Kidney (tissue), 14 donors: ENCODE results near the gene SRRM4. TPM values are rescaled to one million over a fixed set of nuclear protein-coding genes. Genes with fewer than 3 reads are reported as not detected.
"Not testable (repeated sequence)": the region's sequence is repeated elsewhere in the genome, so short reads cannot be mapped to it uniquely, and the experiment has no call there.

ENCODE experiments used
- DNase-seq, 5 donors: peaks; one replicate each; pipeline ENCODE4 v3.0.0-alpha.2; 2013 to 2020
- FAIRE-seq: peaks from 2 replicates; lab custom pipeline; 2012; peaks lifted over from hg19 to GRCh38; lab: Jason Lieb, UNC
- H3K27ac ChIP-seq, 2 donors: one replicate each; pipeline ENCODE4 v1.7.0; 2013; ENCODE audit warnings: low read depth in 2 of 2, low read length in 2 of 2, inconsistent platforms in 1 of 2
- H3K27me3 ChIP-seq: one replicate; pipeline ENCODE4 v1.7.1; 2013; ENCODE audit warnings: low read length, inconsistent platforms; ENCODE audit not compliant: control insufficient read depth, insufficient read depth
- H3K36me3 ChIP-seq, 3 donors: one replicate each; pipeline versions ENCODE4 v1.7.0 to v1.7.1; 2013; ENCODE audit warnings: low read length in 3 of 3, control low read depth in 1 of 3, inconsistent platforms in 1 of 3; ENCODE audit not compliant: insufficient read depth in 3 of 3, control insufficient read depth in 2 of 3
- H3K4me1 ChIP-seq, 3 donors: one replicate each; pipeline versions ENCODE4 v1.7.0 to v1.7.1; 2013; ENCODE audit warnings: low read length in 3 of 3, inconsistent platforms in 1 of 3, low read depth in 1 of 3; ENCODE audit not compliant: control insufficient read depth in 2 of 3, insufficient read depth in 2 of 3
- H3K4me3 ChIP-seq, 3 donors: one replicate each; pipeline versions ENCODE4 v1.7.0 to v1.8.1; 2013; ENCODE audit warnings: low read length in 3 of 3, control low read depth in 1 of 3, inconsistent platforms in 1 of 3
- H3K9ac ChIP-seq, 3 donors: one replicate each; pipeline versions ENCODE4 v1.7.0 to v1.7.1; 2013; ENCODE audit warnings: low read length in 3 of 3, control low read depth in 1 of 3, inconsistent platforms in 1 of 3
- H3K9me3 ChIP-seq, 3 donors: one replicate each; pipeline versions ENCODE4 v1.7.0 to v1.7.1; 2013; ENCODE audit warnings: low read length in 3 of 3, control low read depth in 1 of 3, inconsistent platforms in 1 of 3; ENCODE audit not compliant: control insufficient read depth in 2 of 3, insufficient read depth in 1 of 3
- intact Hi-C: fragments of 100-400 bp; cut with DNase I; formaldehyde crosslinking; loops from one replicate; pipeline ENCODE4 v1.11.1; 2022
- polyA plus RNA-seq: library from polyadenylated mRNA; stranded (reverse); fragments of 350-450 nt; fragmentation: Illumina TruSeq; extraction: RNeasy Lipid Tissue Mini Kit (QIAGEN cat#74804); gene quantifications from one replicate; pipeline ENCODE4 v1.2.3, GENCODE V29; 2014; ENCODE audit warnings: low read depth, low replicate concordance; ENCODE audit not compliant: insufficient read depth
- total RNA-seq: library from RNA; stranded (reverse); fragmentation: NEBNext Ultra II Directional; extraction: Animal tissue kit (Norgen Biotek cat#: 25700); gene quantifications from one replicate; pipeline ENCODE4 v1.2.1, GENCODE V29; 2021
- TF ChIP-seq, protein P1 (sequence below): IDR thresholded peaks from 3 replicates; pipeline ENCODE4 v1.5.1; 2012; ENCODE audit warnings: mild to moderate bottlenecking, moderate library complexity, borderline replicate concordance; ENCODE audit not compliant: insufficient read depth; ENCODE audit errors: extremely low read depth
- donor health status: control.
- donor health status: control.
- donor health status: control.
- donor health status: control.
- donor health status: control.
- donor health status: DM: yes; HTN: yes; CAD: no.
- donor health status: Normal renal cell carcinoma (clear cell type).

SRRM4 gene
- total and polyA plus RNA-seq, 2 donors from 2014 or later = 0.06 to 0.17 TPM

DNA sequence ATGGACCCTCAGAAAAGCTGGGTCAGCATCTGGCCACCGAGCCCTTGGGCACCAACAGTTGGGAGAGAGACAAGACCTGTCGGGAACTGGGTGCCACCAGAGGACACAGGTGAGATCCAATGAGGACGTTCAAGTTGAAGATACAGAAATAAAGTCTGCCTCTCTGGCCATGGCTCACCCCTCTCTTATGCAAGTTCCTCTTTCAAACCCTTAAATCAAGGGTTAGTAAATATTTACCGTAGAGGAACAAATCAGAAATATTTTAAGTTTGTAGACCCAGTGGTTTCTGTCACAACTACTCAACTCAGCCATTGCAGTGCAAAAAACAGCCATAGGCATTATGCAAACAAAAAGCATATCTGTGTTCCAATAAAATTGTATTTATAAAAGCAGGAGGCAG lies 120.9 kb downstream of the SRRM4 start:
- Histone ChIP-seq H3K36me3 (no peaks in the 10 kb centered on the region), H3K27ac (no peak overlapping the region), H3K4me1 (no peaks in the 10 kb centered on the region), H3K4me3 (no peak overlapping the region), H3K27me3 (no peaks in the 10 kb centered on the region), H3K9me3 (peaks cover 0 to 5% (median 2%) of the 10 kb centered on the region in 3 donors), H3K9ac (no peak overlapping the region)
- FAIRE-seq = no peak
- TF ChIP-seq, protein P1, sequence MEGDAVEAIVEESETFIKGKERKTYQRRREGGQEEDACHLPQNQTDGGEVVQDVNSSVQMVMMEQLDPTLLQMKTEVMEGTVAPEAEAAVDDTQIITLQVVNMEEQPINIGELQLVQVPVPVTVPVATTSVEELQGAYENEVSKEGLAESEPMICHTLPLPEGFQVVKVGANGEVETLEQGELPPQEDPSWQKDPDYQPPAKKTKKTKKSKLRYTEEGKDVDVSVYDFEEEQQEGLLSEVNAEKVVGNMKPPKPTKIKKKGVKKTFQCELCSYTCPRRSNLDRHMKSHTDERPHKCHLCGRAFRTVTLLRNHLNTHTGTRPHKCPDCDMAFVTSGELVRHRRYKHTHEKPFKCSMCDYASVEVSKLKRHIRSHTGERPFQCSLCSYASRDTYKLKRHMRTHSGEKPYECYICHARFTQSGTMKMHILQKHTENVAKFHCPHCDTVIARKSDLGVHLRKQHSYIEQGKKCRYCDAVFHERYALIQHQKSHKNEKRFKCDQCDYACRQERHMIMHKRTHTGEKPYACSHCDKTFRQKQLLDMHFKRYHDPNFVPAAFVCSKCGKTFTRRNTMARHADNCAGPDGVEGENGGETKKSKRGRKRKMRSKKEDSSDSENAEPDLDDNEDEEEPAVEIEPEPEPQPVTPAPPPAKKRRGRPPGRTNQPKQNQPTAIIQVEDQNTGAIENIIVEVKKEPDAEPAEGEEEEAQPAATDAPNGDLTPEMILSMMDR = no peak
- DNase-seq = no peak
- intact Hi-C loops = no loop called here

DNA sequence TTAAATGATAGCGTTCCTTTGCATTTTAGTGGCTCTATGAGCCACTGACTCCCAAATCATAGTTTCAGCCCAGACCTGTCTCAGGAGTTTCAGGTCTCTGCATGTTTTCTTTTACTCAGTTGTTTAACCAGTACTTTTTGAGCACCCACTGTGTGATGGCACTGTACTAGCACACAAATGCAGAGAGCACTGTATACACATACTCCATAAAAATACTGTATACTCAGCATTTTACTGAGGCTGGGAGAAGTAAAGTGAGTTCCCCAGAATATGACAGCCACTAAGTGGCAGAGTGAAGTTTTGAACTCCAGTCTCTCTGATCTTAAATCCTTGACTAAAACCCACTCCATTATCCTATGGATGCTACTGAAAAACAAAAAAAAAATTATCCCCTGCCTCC lies 121.4 kb downstream of the SRRM4 start:
- H3K27ac ChIP-seq = no peak overlapping the region
- FAIRE-seq = no peak
- no peak for DNase-seq
- TF ChIP-seq, protein P1 = no peak
- no peaks in the 10 kb centered on the region for H3K36me3 ChIP-seq
- no peak overlapping the region for H3K9ac ChIP-seq
- intact Hi-C loops = no loop called here
- no peak overlapping the region for H3K4me3 ChIP-seq
- H3K4me1 ChIP-seq = no peaks in the 10 kb centered on the region
- no peaks in the 10 kb centered on the region for H3K27me3 ChIP-seq
- H3K9me3 ChIP-seq = peaks cover 0 to 5% (median 2%) of the 10 kb centered on the region in 3 donors

- H3K4me3 ChIP-seq, H3K4me1 ChIP-seq, H3K27ac ChIP-seq, H3K9ac ChIP-seq, H3K27me3 ChIP-seq, FAIRE-seq, intact Hi-C loops, H3K9me3 ChIP-seq, H3K36me3 ChIP-seq, DNase-seq: not testable (repeated sequence)
These were observed 123.6 kb downstream of the SRRM4 start for GRCh38 chr12:119104969-119105368.

DNA sequence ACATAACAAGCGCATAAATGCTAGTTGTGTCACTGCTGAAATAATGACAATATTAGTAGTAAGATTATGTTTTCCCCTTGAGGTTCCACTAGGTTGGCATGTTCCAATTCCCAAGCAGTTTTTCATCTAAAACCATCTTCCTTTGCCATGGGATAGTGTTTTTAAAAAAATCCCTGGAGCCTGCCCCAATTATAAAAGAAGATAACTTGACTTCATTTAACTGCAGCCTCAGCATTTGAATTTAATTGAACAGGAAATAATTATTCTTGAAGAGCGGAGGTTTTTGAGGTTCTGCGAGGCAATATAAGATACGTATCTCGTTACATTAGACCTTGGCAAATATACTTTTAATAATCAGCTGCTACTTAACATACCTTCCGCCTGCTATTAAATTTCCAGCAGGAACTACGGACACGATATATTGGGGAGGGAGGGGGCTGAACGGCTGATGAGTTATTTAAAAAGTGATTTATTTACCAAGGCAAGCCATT lies 132.2 kb downstream of the SRRM4 start:
- no peaks in the 10 kb centered on the region for H3K27me3 ChIP-seq
- no peak overlapping the region for H3K27ac ChIP-seq
- DNase-seq = no peak
- intact Hi-C loops = loop anchor here (10.0 kb wide), 1 partner anchor 431 kb away; no protein-coding TSS in a partner anchor
- H3K4me3 ChIP-seq = no peak overlapping the region
- H3K36me3 ChIP-seq = no peaks in the 10 kb centered on the region
- TF ChIP-seq, protein P1 = no peak
- no peaks in the 10 kb centered on the region for H3K4me1 ChIP-seq
- H3K9me3 ChIP-seq = no peaks in the 10 kb centered on the region
- no peak for FAIRE-seq
- no peak overlapping the region for H3K9ac ChIP-seq
